T-helper 2 cell (primary cell): Measurements from ENCODE around the gene SLU7.
A peak's percentile ranks its signal among the peaks of the same experiment; 100 is the strongest.

ENCODE experiments used
- DNase-seq, 5 experiments: peaks; one replicate each; pipeline versions ENCODE4 v3.0.0 to v3.0.0-alpha.2; 2012 to 2022
- total RNA-seq, 2 donors: gene quantifications; one replicate each; lab custom pipeline; 2026; lab: John Stamatoyannopoulos, UW

SLU7 gene
- 88.9 to 103 reads per million in 2 donors for total RNA-seq

DNA sequence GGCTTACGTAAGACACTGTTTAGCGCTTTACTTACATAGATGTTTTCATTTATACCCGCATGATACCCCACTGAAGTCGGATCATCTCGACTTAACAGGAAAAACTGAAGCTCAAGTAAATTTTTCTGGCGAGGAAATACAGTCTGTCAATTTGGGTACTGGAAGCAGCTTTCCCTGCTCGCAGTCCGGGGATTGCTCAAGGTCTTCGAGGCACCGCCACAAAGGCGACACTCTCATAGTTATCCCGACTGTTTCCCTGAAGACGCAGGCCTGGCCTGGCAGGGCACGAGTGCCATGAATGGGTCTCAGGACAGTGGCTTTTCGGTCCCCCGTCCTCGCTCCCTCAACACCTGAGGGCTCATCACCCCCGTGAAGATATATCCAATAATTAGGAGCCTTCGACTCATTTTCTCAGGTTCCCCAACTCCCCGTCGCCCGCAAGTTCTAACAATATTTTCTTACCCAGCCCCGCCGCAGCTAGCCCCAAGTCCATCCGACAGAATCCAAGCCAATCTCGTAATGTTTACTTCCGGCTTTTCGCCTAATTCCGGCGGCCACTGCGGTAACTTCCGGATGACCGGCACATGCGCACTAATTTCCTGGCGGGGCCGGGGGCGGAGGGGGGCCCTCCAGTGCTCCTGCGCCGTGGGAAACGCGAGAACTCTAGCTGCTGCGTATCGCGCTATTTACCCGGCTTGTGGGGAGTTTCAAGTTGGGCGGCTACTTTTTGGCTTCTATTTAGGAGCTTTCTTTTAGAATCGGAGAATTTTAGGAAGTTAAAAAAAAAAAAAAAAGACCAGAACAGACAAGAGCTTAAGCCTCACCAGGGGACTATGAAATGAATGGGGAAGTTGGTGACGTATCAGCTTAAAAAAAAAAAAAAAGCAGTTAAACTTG, at the start of gene SLU7:
Gene SLU7, minus strand, starts transcription at position 521 of the 897 bp plus-strand sequence. CDS start 3,787 bp downstream, outside the sequence.
- DNase-seq, result peak; percentile 82 to 96 (median 90)

GRCh38 chr5:160468363-160468975, 49.6 kb upstream of the SLU7 start:
- DNase-seq, result peak in 1 of 5 experiments; percentile 59

GRCh38 chr5:160467555-160468362, 48.9 kb upstream of the SLU7 start:
- peak; percentile 61 to 97 (median 75) for DNase-seq

GRCh38 chr5:160466889-160467554, 48.1 kb upstream of the SLU7 start:
- DNase-seq, result no peak

- no peak for DNase-seq
Observed at GRCh38 chr5:160466116-160466515, 47.2 kb upstream of the SLU7 start.

GRCh38 chr5:160464466-160464797, 45.6 kb upstream of the SLU7 start:
- DNase-seq, result no peak

DNA sequence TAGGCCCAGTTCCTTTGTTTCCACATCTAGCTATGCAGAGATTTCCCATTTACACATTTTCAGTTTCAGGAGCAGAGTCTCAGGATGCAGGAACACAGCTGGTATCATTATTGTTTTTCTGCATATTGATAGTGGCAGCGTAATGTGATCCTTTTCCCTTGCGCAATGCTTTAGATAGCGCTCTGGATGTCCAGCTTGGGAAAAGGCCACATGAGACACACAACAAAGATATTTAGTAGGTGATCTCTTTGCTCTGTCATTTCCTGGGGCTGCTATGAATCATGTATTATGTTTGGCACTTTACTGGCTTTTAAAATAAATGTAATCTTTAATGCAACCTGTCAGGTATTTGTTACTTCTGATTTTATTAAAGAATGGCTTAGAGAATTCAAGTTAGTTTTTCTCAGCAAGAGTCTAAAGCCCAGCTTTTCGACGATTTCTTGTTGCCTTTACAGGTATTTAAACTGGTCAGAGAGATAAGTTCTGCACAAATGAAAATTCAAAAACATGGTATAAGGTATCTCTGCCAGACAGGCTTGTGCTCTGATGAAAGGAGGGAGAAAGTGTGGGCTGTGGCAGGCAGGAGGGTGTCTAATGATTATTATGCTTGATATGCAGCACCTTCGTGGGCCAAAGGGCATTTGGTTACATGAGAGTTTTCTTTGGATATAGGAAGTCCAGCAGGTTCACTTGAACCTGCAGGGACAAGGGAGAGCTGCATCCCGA, 45.0 kb upstream of the SLU7 start:
- no peak for DNase-seq

DNA sequence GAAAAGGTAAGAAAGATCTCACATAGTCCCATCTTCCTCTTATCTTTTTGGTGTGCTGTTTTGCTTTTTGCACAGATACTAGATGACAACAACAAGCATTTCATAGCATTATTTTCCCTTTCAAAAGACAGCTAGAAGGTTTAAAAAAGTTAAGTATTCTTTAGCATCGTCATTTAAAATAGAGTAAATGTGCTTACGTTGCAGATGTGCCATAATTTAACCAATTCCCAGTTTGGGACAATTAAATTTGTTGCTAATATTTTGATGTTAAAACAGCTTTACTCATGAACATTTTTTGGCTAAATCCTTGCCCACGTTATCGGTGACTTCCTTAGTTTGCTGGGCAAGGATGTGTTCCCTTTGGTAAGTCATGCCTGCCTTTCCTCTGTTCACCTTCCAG, 44.3 kb upstream of the SLU7 start:
- no peak for DNase-seq

GRCh38 chr5:160462167-160462566, 43.3 kb upstream of the SLU7 start:
- DNase-seq, result no peak

GRCh38 chr5:160461378-160461777, 42.5 kb upstream of the SLU7 start:
- no peak for DNase-seq

- peak in 1 of 5 experiments; percentile 46 for DNase-seq
Observed at GRCh38 chr5:160460377-160461049, 41.6 kb upstream of the SLU7 start.

- no peak for DNase-seq
Observed at GRCh38 chr5:160458806-160459800, 40.2 kb upstream of the SLU7 start.

DNA sequence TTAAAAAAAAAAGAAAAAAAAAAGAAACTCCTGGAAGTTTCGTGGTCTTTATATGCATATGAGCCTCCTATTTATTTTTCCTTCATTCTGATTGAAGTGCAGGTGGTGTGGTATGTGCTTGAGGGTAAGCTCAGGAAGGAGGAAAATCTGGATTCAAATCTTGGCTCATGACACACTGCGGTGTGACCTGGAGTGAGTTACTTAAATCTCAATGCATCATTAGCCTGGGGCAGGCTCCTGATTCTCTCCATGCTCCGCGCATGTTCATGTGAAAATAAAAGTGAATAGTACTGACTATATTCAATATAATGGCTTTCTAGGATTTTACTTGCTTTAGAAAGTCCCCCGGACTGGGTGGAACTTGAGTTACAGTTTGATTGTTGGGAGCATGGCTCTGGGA, 38.4 kb upstream of the SLU7 start:
- no peak for DNase-seq

- no peak for DNase-seq
Observed at GRCh38 chr5:160456480-160457177, 37.7 kb upstream of the SLU7 start.

- no peak for DNase-seq
Observed at GRCh38 chr5:160455600-160455999, 36.7 kb upstream of the SLU7 start.

GRCh38 chr5:160453751-160454150, 34.9 kb upstream of the SLU7 start:
- no peak for DNase-seq

- no peak for DNase-seq
Observed at GRCh38 chr5:160452795-160453194, 33.9 kb upstream of the SLU7 start.

DNA sequence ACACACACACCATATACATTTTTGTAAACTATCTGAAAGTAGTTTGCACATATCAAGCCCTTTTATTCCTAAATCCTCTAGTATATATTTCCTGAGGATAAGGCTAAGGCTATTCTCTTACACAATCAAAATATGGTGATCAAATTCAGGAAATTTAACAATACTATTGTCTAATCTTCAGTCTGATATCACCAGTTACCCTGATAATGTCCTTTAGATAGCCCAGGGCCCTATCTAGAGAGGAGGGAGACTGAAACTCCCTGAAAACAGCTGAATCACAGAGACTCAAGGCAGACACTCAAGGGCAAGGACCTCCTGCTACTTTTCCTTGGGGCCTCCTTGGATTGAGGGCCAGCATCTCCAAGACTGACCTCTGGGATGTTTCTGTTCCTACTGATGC, 33.2 kb upstream of the SLU7 start:
- no peak for DNase-seq

GRCh38 chr5:160451281-160451680, 32.4 kb upstream of the SLU7 start:
- no peak for DNase-seq
